IPS-NIHi7 (cell line): ENCODE results near the gene CABP5.
"Not testable (repeated sequence)": the region's sequence is repeated elsewhere in the genome, so short reads cannot be mapped to it uniquely, and the experiment has no call there.

Experiments used
- DNase-seq: peaks from one replicate; pipeline ENCODE4 v3.0.0; 2012; ENCODE audit warnings: mixed read lengths; ENCODE audit errors: extremely low spot score

CABP5 gene

DNA sequence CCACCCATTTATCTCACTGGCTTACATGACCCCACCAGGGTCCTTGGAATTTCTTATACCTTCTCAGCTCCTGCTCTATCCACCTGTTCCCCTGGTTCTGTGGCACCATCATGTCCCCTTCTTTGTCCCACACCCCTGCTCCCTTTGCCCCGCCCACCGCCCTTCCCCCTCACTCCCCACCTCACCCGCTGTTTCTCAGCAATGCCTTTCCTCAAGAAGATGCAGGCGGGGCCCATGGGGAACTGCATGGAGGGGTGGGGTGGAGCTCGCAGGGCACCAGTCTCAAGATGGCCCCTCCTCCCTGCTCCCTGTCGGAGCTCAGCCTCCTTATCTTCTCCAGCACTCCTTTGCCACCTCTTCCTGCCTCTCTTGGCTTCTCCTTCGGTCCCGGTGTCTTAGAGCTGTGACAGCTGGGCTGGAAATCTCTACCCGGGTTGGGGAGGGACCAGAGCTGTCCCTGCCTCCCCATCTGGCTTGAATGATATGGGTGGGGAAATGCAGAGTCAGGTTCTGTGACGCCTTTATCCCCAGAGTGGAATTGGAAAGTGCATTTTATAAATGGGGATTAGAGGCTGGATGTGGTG, at the start of gene CABP5:
Gene CABP5 (minus strand): TSS at position 405 of the 584 bp plus-strand sequence. CDS start 157 bp downstream, at position 248.
- DNase-seq = no peak

DNA sequence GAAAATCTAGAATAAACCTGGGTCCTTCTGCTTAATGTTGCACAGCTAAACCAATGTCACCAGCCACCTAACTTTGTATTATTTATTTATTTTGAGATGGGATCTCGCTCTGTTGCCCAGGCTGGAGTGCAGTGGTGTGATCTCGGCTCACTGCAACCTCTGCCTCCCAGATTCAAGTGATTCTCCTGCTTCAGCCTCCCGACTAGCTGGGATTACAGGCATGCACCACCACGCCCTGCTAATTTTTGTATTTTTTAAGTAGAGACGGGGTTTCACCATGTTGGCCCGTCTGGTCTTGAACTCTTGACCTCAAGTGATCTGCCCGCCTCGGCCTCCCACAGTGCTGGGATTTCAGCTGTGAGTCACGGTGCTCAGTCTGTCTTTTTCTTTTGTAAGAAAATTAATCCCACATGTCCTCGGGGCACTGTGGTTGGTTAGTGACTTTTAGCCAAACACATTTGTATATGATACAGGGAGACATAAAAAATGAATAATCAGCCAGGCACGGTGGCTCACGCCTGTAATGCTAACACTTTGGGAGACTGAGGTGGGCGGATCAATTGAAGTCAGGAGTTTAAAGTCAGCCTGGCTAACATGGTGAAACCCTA, 47.3 kb upstream of the CABP5 start:
- not testable (repeated sequence) for DNase-seq

DNA sequence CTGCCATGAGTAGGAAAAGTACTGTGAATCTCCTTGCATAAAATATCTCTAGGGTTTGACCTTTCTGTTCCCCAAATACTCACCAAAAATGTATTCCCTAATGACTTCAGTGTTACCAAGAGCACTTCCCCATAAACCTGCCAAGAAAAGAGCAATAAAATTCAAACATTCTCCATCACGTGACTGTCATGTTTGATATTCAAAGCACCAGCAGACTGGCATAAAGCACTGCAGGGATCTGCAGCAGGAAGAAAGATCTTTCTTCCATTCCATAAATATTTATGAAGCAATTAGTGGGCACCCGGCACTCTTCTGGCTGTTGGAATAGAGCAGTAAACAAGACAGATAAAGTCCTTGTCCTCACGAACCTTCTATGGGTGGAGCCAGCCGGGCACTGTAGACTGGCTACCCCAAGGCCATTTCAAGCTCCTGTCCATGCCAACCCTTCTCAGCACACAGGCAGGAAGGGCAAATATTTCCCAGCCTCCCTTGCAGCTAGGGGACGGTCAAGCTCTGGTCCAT, 46.5 kb upstream of the CABP5 start:
- no peak for DNase-seq

DNA sequence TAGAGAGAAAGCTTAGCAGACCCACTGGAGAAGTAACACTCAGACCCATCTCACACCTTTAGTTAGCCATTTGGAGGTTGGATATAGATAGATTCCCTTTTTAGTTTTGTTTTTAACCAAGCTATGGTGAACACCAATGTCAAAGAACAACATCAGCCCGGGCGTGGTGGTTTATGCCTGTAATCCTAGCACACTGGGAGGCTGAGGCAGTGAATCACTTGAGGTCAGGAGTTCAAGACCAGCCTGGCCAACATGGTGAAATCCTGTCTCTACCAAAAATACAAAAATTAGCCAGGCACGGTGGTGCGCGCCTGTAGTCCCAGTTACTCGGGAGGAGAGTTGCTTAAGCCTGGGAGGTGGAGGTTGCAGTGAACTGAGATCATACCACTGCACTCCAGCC, 45.1 kb upstream of the CABP5 start:
- DNase-seq = not testable (repeated sequence)

DNA sequence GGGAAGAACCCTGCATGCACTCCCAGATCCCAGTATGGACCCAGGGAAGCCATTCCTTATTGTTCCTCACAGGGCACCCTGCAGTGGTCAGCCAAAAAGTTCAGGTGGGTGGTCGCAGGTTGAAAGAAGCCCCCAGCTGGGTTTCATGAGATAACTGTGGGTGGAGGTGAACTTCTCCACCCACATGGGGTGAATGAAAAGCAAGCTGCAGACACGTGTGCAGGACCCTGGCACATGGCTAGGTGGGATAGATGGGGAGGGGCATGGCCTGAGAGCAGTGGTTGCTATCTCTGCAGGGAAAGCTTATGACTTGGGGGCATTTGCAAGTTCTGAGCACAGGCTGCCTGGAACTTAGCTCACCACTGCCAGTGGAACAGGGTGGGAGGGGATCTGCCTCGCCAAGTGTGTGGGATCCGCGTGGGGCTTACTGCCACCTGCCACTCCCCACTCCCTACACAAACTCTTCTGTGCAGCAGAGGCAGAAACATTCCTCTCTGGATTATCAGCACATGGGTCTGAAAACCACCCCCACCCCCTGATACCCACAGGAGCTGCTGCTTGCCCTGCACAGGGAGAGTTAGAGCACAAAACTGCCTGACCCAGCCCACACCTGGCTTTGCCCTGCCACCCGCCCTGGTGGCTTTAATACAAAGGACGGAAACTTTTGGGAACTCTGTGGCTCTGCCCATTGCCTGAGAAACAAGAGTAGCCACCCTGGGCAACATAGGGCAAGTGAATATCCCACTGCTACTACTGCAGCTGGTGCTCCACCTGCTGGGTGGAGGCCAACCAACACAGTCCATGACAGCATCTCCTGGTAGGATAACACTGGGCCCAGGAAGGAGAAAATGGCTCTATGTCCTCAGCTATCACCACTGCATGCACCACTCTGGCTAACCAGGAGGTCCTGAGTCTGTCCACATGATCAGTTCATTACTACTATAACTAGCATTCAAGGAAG, 42.3 kb upstream of the CABP5 start:
- peak; percentile 52 for DNase-seq

DNA sequence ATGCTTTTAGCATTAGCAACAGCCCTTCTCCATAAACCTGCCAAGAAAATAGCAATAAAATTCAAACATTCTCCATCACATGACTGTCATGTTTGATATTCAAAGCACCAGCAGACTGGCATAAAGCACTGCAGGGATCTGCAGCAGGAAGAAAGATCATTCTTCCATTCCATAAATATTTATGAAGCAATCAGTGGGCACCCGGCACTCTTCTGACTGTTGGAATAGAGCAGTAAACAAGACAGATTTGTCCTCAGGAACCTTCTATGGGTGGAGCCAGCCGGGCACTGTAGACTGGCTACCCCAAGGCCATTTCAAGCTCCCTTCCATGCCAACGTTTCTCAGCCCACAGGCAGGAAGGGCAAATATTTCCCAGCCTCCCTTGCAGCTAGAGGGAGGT, 41.2 kb upstream of the CABP5 start:
- no peak for DNase-seq

DNA sequence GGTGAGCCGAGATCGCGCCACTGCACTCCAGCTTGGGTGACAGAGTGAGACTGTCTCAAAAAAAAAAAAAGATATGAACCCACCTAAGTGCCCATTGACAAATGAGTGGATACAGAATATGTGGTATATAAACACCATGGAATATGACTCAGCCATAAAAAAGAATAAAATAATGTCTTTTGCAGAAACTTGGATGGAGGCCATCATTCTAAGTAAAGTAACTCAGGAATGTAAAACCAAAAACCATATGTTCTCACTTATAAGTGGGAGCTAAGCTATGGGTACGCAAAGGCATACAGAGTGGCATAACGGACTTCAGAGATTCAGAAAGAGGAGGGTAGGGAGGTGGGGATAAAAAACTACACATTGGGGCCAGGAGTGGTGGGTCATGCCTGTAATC, 37.2 kb upstream of the CABP5 start:
- DNase-seq = no peak

DNA sequence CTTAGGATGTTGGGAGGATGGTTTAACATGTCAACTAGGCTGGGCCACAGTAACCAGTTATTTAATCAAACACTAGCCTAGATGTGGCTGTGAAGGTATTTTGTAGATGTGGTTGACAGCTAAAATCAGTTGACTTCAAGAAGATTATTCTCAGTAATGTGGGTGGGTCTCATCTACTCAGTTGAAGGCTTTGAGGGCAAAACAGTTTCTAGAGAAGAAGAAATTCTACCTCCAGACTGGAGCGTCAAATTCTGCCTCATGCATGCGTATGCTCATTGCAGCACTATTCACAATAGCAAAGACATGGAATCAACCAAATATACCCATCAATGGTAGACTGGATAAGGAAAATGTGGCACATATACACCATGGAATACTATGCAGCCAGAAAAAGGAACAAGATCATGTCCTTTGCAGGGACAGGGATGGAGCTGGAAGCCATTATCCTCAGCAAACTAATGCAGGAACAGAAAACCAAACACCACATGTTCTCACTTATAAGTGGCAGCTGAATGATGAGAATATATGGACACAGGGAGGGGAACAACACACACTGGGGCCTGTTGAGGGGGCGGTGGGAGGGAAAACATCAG, 26.4 kb upstream of the CABP5 start:
- DNase-seq = not testable (repeated sequence)

DNA sequence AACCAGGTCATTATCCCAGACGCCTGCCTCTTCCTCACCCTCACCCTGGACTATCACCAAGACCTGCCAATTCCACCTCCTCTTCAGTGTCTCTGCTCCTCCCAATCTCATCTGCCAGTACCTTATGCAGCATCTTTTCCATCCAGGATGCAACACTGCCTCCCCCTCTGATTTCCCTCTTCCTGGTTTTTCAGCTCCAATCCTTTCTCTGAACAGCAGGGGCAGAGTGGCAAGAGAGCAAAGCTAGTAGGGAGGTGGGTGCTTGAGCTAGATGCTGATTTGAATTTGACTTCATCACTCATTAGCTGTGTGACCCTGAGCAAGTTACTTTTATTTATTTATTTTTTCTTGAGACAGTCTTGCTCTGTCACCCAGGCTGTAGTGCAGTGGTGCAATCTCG, 25.6 kb upstream of the CABP5 start:
- peak; percentile 69 for DNase-seq

DNA sequence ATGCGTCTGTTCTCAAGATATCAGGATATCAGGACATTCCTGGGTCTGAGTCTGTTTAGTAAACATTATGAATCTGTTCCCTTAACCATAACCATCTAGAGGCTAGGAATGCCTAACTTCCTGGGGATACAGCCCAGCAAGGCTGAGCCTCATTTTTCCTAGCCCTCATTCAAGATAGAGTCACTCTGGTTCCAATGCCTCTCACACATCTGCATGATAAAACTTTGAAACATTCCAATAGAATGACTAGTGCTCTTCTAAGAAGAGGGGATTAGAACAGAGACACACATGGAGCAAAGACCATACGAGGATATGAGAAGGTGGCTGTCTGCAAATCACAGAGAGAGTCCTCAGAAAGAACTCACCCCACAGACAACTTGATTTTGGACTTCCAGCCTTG, 20.6 kb upstream of the CABP5 start:
- DNase-seq = peak; percentile 30

DNA sequence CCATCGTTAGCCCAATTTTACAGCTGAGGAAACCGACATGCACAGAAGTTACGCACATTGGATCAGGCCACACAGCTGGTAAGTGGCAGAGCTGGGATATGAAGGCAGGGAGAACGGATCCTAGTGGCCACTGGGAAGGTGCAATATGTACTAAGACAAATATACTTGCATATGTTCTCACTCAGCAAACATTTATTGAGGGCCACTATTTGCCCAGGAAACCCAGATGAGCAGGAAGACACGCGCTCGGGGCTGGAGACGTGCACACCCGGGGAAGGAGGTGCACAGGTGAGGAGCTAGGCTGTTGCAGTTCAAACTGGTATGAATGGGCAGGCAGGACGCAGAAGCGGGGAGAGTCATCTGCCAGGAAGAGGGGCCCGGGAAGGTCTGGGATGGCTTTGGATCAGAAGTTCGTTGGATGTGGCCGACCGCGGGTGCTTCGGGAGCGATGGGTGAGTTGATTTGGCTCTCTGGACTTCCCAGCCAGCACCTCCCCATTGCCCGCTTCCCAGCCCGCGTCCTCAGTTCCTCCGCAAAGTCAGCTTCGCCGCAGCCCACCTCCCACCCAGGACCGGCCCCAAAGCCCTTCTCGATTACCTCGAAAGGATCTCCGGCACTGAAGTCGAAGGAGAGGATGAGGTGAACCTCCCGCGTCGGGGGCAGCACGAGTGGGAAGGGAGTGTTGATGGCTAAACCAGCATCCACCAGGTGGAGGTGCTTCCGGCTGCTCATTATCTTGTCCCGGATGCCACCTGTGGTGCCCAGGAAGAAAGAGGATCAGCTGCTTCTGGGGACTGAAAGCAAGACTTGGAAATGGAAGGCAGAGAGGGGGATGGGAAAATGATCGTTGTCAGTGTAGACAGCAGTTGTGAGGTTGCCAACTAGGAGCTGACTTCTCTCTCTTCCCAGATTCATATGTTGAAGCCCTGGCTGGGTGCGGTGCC, 17.8 kb upstream of the CABP5 start:
- peak; percentile 67 for DNase-seq

DNA sequence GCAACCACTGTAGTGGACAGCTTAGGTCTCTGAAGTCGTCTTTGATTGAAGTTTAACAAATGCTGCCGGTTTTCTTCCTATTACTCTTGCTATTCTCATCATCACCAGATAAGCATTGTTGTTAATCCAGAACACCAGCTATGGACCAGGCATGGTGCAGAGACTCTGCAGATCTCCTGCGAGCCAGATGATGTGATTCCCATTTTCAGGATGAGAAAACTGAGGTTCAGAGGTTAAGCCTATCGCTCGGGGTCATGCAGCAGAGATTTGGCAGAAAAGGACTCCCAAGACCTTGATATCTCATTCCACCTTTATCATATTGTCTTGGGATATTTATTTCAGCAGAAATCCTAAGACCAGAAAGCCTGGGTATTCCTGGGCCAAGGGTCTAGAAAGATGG, 16.5 kb upstream of the CABP5 start:
- no peak for DNase-seq

DNA sequence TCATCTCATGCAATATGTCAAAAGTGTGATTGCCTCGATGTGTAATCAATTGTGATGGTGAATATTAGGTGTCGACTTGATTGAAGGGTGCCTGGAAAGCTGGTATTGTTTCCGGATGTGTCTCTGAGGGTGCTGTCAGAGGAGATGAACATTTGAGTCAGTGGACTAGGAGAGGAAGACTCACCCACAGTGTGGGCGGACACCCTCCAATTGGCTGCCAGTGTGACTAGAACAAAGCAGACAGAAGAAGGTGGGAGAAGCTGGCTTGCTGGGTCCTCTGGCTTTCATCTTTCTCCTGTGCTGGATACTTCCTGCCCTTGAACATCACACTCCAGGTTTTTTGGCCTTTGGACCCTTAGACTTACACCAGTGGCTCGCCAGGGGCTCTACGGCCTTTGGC, 15.5 kb upstream of the CABP5 start:
- DNase-seq = no peak

DNA sequence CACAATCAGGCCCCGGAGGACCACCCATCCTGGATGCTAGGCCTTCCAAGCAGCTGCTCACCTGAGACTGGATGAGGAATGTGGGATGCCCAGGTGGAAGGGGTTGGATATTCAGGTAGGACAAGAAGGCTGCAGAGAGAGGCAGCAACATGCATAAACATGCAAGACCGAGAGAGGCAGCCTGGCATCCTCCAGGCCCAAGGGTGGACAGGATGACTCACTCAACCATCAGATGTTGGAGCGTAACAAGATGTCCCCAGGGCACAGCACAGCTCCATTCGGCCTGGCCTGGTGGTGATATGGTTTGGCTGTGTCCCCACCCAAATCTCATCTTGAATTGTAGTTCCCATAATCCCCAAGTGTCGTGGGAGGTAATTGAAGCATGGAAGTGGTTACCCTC, 10.0 kb upstream of the CABP5 start:
- DNase-seq = no peak

DNA sequence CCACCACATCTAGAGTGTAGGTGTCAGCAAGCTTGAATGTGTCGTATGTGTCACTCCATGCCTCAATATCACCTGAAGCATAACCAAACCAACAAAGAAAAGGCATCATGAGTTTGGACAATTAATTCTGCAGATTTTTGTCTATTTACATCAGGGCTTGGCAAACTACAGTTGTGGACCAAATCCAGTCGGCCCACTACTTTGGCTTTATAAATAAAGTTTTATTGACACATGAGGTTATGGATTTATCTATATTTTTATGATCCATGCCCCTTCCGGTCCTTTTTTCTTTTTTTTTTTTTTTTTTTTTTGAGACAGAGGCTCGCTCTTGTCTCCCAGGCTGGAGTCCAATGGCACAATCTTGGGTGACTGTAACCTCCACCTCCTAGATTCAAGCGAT, 9.2 kb upstream of the CABP5 start:
- no peak for DNase-seq

DNA sequence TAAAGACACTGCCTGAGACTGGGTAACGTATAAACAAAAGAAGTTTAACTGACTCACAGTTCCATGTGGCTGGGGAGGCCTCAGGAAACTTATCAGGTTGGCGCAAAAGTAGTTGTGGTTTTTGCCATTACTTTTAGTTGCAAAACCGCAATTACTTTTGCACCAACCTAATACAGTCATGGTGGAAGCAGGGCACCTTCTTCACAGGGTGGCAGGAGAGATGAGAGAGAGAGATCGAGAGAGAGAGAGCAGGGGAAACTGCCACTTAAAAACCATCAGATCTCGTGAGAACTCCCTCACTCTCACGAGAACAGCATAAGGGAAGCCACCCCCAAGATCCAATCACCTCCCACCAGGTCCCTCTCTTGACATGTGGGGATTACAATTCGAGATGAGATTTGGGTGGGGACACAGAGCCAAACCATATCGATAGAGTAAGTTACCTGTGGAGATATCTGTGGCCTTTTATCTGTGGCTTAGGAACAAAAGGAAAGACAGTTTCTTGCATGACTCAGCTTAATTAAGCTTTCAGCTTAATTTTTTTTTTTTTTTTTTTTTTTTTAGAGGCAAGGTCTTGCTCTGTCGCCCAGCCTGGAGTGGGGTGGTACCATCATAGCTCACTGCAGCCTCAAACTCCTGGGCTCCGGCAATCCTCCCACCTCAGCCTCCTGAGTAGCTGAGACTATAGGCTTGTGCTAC, 7.6 kb upstream of the CABP5 start:
- DNase-seq = no peak

DNA sequence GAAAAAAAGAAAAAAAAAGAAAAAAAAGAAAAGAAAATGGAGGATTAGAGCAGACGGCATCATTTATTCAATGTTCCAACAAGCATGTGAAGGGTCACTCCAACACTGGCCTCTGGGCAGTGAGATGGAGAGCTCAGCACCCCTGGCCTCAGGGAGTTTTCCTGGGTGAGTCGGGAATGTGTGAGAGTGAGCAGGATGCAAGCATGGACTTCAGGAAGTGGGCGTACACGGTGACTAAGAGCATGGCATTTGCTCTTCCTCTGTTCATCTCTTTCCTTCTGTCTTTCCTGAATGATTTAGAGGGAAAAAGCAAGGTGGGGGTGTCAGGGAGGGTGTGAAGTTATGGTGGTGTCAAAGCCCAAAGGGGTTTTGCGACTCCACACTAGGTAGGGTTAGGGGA, 682 bp upstream of the CABP5 start:
- DNase-seq = no peak

DNA sequence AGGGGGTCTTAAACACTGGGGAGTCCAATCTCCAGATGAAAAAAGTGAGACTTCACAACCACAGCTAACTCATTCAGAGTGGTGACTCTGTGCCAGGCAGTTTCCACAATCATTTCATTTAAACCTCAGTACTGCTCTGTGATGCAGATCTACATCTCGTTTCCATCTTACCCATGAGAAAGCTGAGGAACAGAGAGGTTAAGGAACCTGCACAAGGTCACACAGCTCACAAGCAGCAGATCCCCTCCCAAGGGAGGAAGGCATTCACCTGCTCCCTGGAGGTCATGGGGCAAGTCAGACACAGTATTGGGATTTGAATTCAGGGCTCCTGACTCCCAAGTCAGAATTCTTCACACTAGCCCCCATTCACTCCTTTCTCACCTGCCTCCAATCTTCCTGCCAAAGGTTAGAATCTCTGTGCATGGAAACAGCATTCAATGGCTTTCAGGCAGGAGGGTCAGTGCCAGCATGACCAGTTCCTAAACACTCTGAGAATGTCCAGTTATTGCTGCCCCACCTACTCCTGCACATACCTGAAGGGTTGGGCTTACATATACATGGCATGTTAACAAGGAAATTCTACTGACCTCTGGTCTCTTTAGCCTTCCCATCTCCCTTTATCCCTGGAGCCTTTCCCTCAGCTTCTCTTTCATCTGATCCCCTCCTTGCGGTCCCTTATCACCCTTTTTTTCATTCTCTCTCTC, 1.9 kb downstream of the CABP5 start:
- DNase-seq = no peak

DNA sequence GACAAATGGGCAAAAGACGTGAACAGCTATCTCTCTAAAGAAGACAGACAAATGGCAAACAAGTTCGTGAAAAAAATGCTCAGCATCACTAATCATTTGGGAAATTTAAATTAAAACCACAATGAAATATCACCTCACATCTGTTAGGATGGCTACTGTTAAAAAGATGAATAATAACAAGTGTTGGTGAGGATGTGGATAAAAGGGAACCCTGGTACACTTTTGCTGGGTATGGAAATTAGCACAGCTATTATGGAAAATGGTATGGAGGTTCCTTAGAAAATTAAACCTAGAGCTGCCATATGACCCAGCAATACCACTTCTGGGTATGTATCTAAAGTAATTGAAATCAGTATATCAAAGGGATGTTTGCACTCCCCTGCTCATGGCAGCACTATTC, 7.1 kb downstream of the CABP5 start:
- no peak for DNase-seq

DNA sequence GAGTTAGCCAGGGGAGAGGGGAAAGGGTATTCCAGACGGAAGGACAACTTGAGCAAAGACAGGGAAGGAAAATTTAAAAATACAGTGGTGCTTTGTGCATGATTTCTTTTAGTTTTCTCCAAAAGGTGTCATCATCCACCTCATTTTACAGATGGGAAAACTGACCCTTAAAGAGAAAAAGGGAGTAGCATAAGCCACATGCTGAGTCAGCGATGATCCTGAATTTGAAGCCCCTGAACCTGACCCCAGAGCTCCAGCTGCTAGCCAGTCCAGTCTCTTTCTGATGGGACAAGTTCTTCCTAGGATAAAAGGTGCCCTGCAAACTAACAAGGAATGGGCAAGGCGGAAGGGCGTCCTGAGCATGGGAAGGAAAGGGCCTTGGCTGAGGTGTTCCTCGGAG, 10.3 kb downstream of the CABP5 start:
- no peak for DNase-seq
